ENCODE measurements around the gene AFF4.

The AFF4 gene

GRCh38 chr5:132927355-132928061 lies 35.9 kb downstream of the AFF4 start:
- DNase-seq: no peak
- Mint-ChIP-seq H3K9me3 (no peaks in the 10 kb centered on the region), H3K27me3 (no peaks in the 10 kb centered on the region), H3K4me3 (no peak overlapping the region), H3K4me1 (ENCODE audit: low read depth) (peaks cover 12% of the 10 kb centered on the region), H3K36me3 (ENCODE audit: low read depth) (peaks cover 89% of the 10 kb centered on the region), H3K27ac (peak overlapping the region; percentile 5)

- Mint-ChIP-seq H3K27me3 (no peaks in the 10 kb centered on the region), H3K27ac (no peak overlapping the region), H3K4me3 (no peak overlapping the region), H3K4me1 (ENCODE audit: low read depth) (peaks cover 12% of the 10 kb centered on the region), H3K9me3 (no peaks in the 10 kb centered on the region), H3K36me3 (ENCODE audit: low read depth) (peaks cover 87% of the 10 kb centered on the region)
- DNase-seq: no peak
Observed at GRCh38 chr5:132926437-132926836, 37.0 kb downstream of the AFF4 start.

GRCh38 chr5:132916086-132916485 lies 47.3 kb downstream of the AFF4 start:
- DNase-seq: no peak
- Mint-ChIP-seq H3K4me1 (ENCODE audit: low read depth) (peaks cover 5% of the 10 kb centered on the region), H3K27me3 (no peaks in the 10 kb centered on the region), H3K36me3 (ENCODE audit: low read depth) (peaks cover 55% of the 10 kb centered on the region), H3K4me3 (no peak overlapping the region), H3K9me3 (no peaks in the 10 kb centered on the region), H3K27ac (no peak overlapping the region)

- H3K4me3 Mint-ChIP-seq: no peak overlapping the region
- H3K27ac Mint-ChIP-seq: no peak overlapping the region
- peaks cover 6% of the 10 kb centered on the region for H3K4me1 Mint-ChIP-seq (ENCODE audit: low read depth)
- DNase-seq: no peak
- peaks cover 52% of the 10 kb centered on the region for H3K36me3 Mint-ChIP-seq (ENCODE audit: low read depth)
- H3K9me3 Mint-ChIP-seq: no peaks in the 10 kb centered on the region
- H3K27me3 Mint-ChIP-seq: no peaks in the 10 kb centered on the region
Observed at GRCh38 chr5:132915681-132916080, 47.8 kb downstream of the AFF4 start.

- Mint-ChIP-seq H3K4me3 (no peak overlapping the region), H3K27ac (no peak overlapping the region), H3K27me3 (no peaks in the 10 kb centered on the region), H3K4me1 (ENCODE audit: low read depth) (peaks cover 18% of the 10 kb centered on the region), H3K9me3 (no peaks in the 10 kb centered on the region), H3K36me3 (ENCODE audit: low read depth) (peaks cover 44% of the 10 kb centered on the region)
- DNase-seq: no peak
Observed at GRCh38 chr5:132909702-132910101, 53.7 kb downstream of the AFF4 start.

- no peaks in the 10 kb centered on the region for H3K9me3 Mint-ChIP-seq
- peaks cover 51% of the 10 kb centered on the region for H3K36me3 Mint-ChIP-seq (ENCODE audit: low read depth)
- H3K27ac Mint-ChIP-seq: no peak overlapping the region
- H3K27me3 Mint-ChIP-seq: no peaks in the 10 kb centered on the region
- no peak overlapping the region for H3K4me3 Mint-ChIP-seq
- peaks cover 24% of the 10 kb centered on the region for H3K4me1 Mint-ChIP-seq (ENCODE audit: low read depth)
- no peak for DNase-seq
Observed at GRCh38 chr5:132907161-132907560, 56.3 kb downstream of the AFF4 start.

GRCh38 chr5:132905938-132906337 lies 57.5 kb downstream of the AFF4 start:
- H3K27me3 Mint-ChIP-seq: no peaks in the 10 kb centered on the region
- peaks cover 52% of the 10 kb centered on the region for H3K36me3 Mint-ChIP-seq (ENCODE audit: low read depth)
- H3K27ac Mint-ChIP-seq: no peak overlapping the region
- no peak for DNase-seq
- H3K9me3 Mint-ChIP-seq: no peaks in the 10 kb centered on the region
- no peak overlapping the region for H3K4me3 Mint-ChIP-seq
- H3K4me1 Mint-ChIP-seq (ENCODE audit: low read depth): peaks cover 24% of the 10 kb centered on the region

- Mint-ChIP-seq H3K36me3 (ENCODE audit: low read depth) (peaks cover 73% of the 10 kb centered on the region), H3K27ac (no peak overlapping the region), H3K4me1 (ENCODE audit: low read depth) (peaks cover 20% of the 10 kb centered on the region), H3K4me3 (no peak overlapping the region), H3K27me3 (no peaks in the 10 kb centered on the region), H3K9me3 (no peaks in the 10 kb centered on the region)
- DNase-seq: no peak
Observed at GRCh38 chr5:132901730-132902129, 61.7 kb downstream of the AFF4 start.

GRCh38 chr5:132901036-132901435 lies 62.4 kb downstream of the AFF4 start:
- peaks cover 80% of the 10 kb centered on the region for H3K36me3 Mint-ChIP-seq (ENCODE audit: low read depth)
- peaks cover 16% of the 10 kb centered on the region for H3K4me1 Mint-ChIP-seq (ENCODE audit: low read depth)
- no peaks in the 10 kb centered on the region for H3K27me3 Mint-ChIP-seq
- no peaks in the 10 kb centered on the region for H3K9me3 Mint-ChIP-seq
- H3K27ac Mint-ChIP-seq: peak overlapping the region; percentile 18
- no peak for DNase-seq
- H3K4me3 Mint-ChIP-seq: no peak overlapping the region

- DNase-seq: no peak
- H3K27me3 Mint-ChIP-seq: no peaks in the 10 kb centered on the region
- H3K36me3 Mint-ChIP-seq (ENCODE audit: low read depth): peaks cover 80% of the 10 kb centered on the region
- no peak overlapping the region for H3K4me3 Mint-ChIP-seq
- H3K9me3 Mint-ChIP-seq: no peaks in the 10 kb centered on the region
- peak overlapping the region; percentile 29 for H3K27ac Mint-ChIP-seq
- peaks cover 5% of the 10 kb centered on the region for H3K4me1 Mint-ChIP-seq (ENCODE audit: low read depth)
Observed at GRCh38 chr5:132898094-132898493, 65.3 kb downstream of the AFF4 start.

GRCh38 chr5:132896685-132897084 lies 66.7 kb downstream of the AFF4 start:
- Mint-ChIP-seq H3K27me3 (no peaks in the 10 kb centered on the region), H3K27ac (peak overlapping the region; percentile 58), H3K4me3 (no peak overlapping the region), H3K36me3 (ENCODE audit: low read depth) (peaks cover 85% of the 10 kb centered on the region), H3K4me1 (ENCODE audit: low read depth) (peaks cover 4% of the 10 kb centered on the region), H3K9me3 (no peaks in the 10 kb centered on the region)
- DNase-seq: no peak

- DNase-seq: no peak
- Mint-ChIP-seq H3K4me1 (ENCODE audit: low read depth) (peaks cover 4% of the 10 kb centered on the region), H3K9me3 (no peaks in the 10 kb centered on the region), H3K36me3 (ENCODE audit: low read depth) (peaks cover 80% of the 10 kb centered on the region), H3K4me3 (no peak overlapping the region), H3K27me3 (no peaks in the 10 kb centered on the region), H3K27ac (peak overlapping the region; percentile 58)
Observed at GRCh38 chr5:132895719-132896305, 67.6 kb downstream of the AFF4 start.

- H3K36me3 Mint-ChIP-seq (ENCODE audit: low read depth): peaks cover 76% of the 10 kb centered on the region
- no peak for DNase-seq
Observed at GRCh38 chr5:132890817-132891216, 72.6 kb downstream of the AFF4 start.

GRCh38 chr5:132889501-132889900 lies 73.9 kb downstream of the AFF4 start:
- peaks cover 5% of the 10 kb centered on the region for H3K4me1 Mint-ChIP-seq (ENCODE audit: low read depth)
- no peak overlapping the region for H3K27ac Mint-ChIP-seq
- no peaks in the 10 kb centered on the region for H3K27me3 Mint-ChIP-seq
- H3K4me3 Mint-ChIP-seq: no peak overlapping the region
- no peaks in the 10 kb centered on the region for H3K9me3 Mint-ChIP-seq
- DNase-seq: no peak
- H3K36me3 Mint-ChIP-seq (ENCODE audit: low read depth): peaks cover 74% of the 10 kb centered on the region

More at GRCh38 chr5:132890817-132891216, 72.6 kb downstream of the AFF4 start:
- H3K27ac Mint-ChIP-seq: no peak overlapping the region
- no peaks in the 10 kb centered on the region for H3K4me1 Mint-ChIP-seq (ENCODE audit: low read depth)
- no peaks in the 10 kb centered on the region for H3K9me3 Mint-ChIP-seq
- H3K4me3 Mint-ChIP-seq: no peak overlapping the region
- H3K27me3 Mint-ChIP-seq: no peaks in the 10 kb centered on the region

GRCh38 chr5:132887283-132887682 lies 76.2 kb downstream of the AFF4 start:
- Mint-ChIP-seq H3K4me3 (no peak overlapping the region), H3K4me1 (ENCODE audit: low read depth) (peaks cover 11% of the 10 kb centered on the region), H3K27ac (peak overlapping the region; percentile 60), H3K9me3 (no peaks in the 10 kb centered on the region), H3K36me3 (ENCODE audit: low read depth) (peaks cover 76% of the 10 kb centered on the region), H3K27me3 (no peaks in the 10 kb centered on the region)
- no peak for DNase-seq

All from activated T-cell treated with anti-CD3 and anti-CD28 coated beads, Interleukin-2, amount 50 U/mL, for 24 hours (primary cell).